Trophoblast cell (in vitro differentiated cells and primary cell): ENCODE results near the gene MAP7.
"Not testable (repeated sequence)": the region's sequence is repeated elsewhere in the genome, so short reads cannot be mapped to it uniquely, and the experiment has no call there.

Source experiments
- DNase-seq, 2 donors: peaks; one replicate each; pipeline ENCODE4 v3.0.0-alpha.2; 2016
- H2AFZ ChIP-seq: 2 replicates; pipeline ENCODE4 v1.6.1; 2013; ENCODE audit warnings: low read length, moderate library complexity, mild to moderate bottlenecking; ENCODE audit not compliant: insufficient read depth, poor library complexity
- H2AK5ac ChIP-seq: 2 replicates; pipeline ENCODE4 v1.6.1; 2013; ENCODE audit warnings: mild to moderate bottlenecking, low read length
- H2BK120ac ChIP-seq: 2 replicates; pipeline ENCODE4 v1.6.1; 2013; ENCODE audit warnings: low read length, mild to moderate bottlenecking, moderate library complexity; ENCODE audit not compliant: insufficient read depth, poor library complexity
- H2BK12ac ChIP-seq: 2 replicates; pipeline ENCODE4 v1.6.1; 2013; ENCODE audit warnings: mild to moderate bottlenecking, low read length, moderate library complexity
- H2BK5ac ChIP-seq: 2 replicates; pipeline ENCODE4 v1.6.1; 2013; ENCODE audit warnings: low read length, low read depth, moderate library complexity, mild to moderate bottlenecking; ENCODE audit not compliant: poor library complexity
- H3K14ac ChIP-seq: 2 replicates; pipeline ENCODE4 v1.6.1; 2013; ENCODE audit warnings: mild to moderate bottlenecking, low read length
- H3K18ac ChIP-seq: 2 replicates; pipeline ENCODE4 v1.6.1; 2013; ENCODE audit warnings: mild to moderate bottlenecking, low read length
- H3K23ac ChIP-seq: 2 replicates; pipeline ENCODE4 v1.6.1; 2013; ENCODE audit warnings: low read length
- H3K27ac ChIP-seq: 2 replicates; pipeline ENCODE4 v1.5.1; 2013; ENCODE audit warnings: low read depth, mild to moderate bottlenecking, inconsistent platforms, low read length, moderate library complexity
- H3K27me3 ChIP-seq: 2 replicates; pipeline ENCODE4 v1.6.1; 2013; ENCODE audit warnings: inconsistent platforms, mild to moderate bottlenecking, low read length, moderate library complexity; ENCODE audit not compliant: insufficient read depth
- H3K36me3 ChIP-seq, 2 experiments: 1 replicate in 1 of 2; 2 replicates in 1 of 2; pipeline ENCODE4 v1.6.1; 2013; ENCODE audit warnings: low read length in 2 of 2, mild to moderate bottlenecking in 2 of 2, moderate library complexity in 1 of 2; ENCODE audit not compliant: insufficient read depth in 2 of 2, control insufficient read depth in 1 of 2
- H3K4ac ChIP-seq: 2 replicates; pipeline ENCODE4 v1.6.1; 2013; ENCODE audit warnings: low read depth, mild to moderate bottlenecking, low read length, moderate library complexity
- H3K4me1 ChIP-seq, 2 experiments: 1 replicate in 1 of 2; 2 replicates in 1 of 2; pipeline ENCODE4 v1.6.1; 2013; ENCODE audit warnings: low read length in 2 of 2, mild to moderate bottlenecking in 2 of 2, moderate library complexity in 1 of 2; ENCODE audit not compliant: insufficient read depth in 2 of 2, control insufficient read depth in 1 of 2
- H3K4me2 ChIP-seq: 2 replicates; pipeline ENCODE4 v1.6.1; 2013; ENCODE audit warnings: inconsistent platforms, mild to moderate bottlenecking, low read length, moderate library complexity
- H3K4me3 ChIP-seq: 2 replicates; pipeline ENCODE4 v1.5.1; 2013; ENCODE audit warnings: mild to moderate bottlenecking, low read depth, low read length, inconsistent platforms
- H3K79me1 ChIP-seq: one replicate; pipeline ENCODE4 v1.6.1; 2013; ENCODE audit warnings: low read length
- H3K79me2 ChIP-seq: 2 replicates; pipeline ENCODE4 v1.6.1; 2013; ENCODE audit warnings: low read length, mild to moderate bottlenecking; ENCODE audit not compliant: control insufficient read depth, insufficient read depth, poor library complexity
- H3K9ac ChIP-seq: 2 replicates; pipeline ENCODE4 v1.6.1; 2013; ENCODE audit warnings: mild to moderate bottlenecking, low read length
- H3K9me3 ChIP-seq: 2 replicates; pipeline ENCODE4 v1.6.1; 2013; ENCODE audit warnings: low read depth, mild to moderate bottlenecking, control low read depth, inconsistent platforms, low read length; ENCODE audit not compliant: insufficient read depth
- H4K12ac ChIP-seq: 2 replicates; pipeline ENCODE4 v1.6.1; 2013; ENCODE audit warnings: low read depth, mild to moderate bottlenecking, low read length, moderate library complexity
- H4K8ac ChIP-seq: 2 replicates; pipeline ENCODE4 v1.6.1; 2013; ENCODE audit warnings: low read depth, mild to moderate bottlenecking, low read length, moderate library complexity
- H4K91ac ChIP-seq: one replicate; pipeline ENCODE4 v1.6.1; 2013; ENCODE audit warnings: low read depth, mild to moderate bottlenecking, low read length, moderate library complexity
- WGBS: extraction: QIAGEN DNeasy Blood & Tissue Kit; methylation state at CpG from one replicate; pipeline ENCODE4 v1.1.7; 2013; ENCODE audit warnings: missing lambda C conversion rate; ENCODE audit not compliant: insufficient read length, insufficient coverage; ENCODE audit errors: extremely low coverage; 5-methylcytosine and 5-hydroxymethylcytosine counted together

The MAP7 gene

GRCh38 chr6:136308469-136308868 is 241.8 kb downstream of the MAP7 start:
- H3K9me3 ChIP-seq, H3K9ac ChIP-seq, H3K23ac ChIP-seq, H3K4ac ChIP-seq, H4K8ac ChIP-seq, H3K4me3 ChIP-seq, H4K91ac ChIP-seq, H3K4me2 ChIP-seq, H4K12ac ChIP-seq, H2AK5ac ChIP-seq, DNase-seq, H3K27me3 ChIP-seq, H3K4me1 ChIP-seq, H2BK120ac ChIP-seq, H3K79me2 ChIP-seq, H3K79me1 ChIP-seq, H3K14ac ChIP-seq, H2BK12ac ChIP-seq, H2AFZ ChIP-seq, H3K36me3 ChIP-seq, H2BK5ac ChIP-seq, H3K18ac ChIP-seq, H3K27ac ChIP-seq: not testable (repeated sequence)
- no CpG with 5 or more reads among the region's 1 CpG for whole genome bisulfite sequencing

- DNase-seq: no peak
- Histone ChIP-seq H3K4me3 (no peak overlapping the region), H4K12ac (no peak overlapping the region), H3K9me3 (no peaks in the 10 kb centered on the region), H3K4me1 (no peaks in the 10 kb centered on the region), H3K36me3 (no peaks in the 10 kb centered on the region), H2AK5ac (no peak overlapping the region), H3K27me3 (no peaks in the 10 kb centered on the region), H3K9ac (no peak overlapping the region), H3K18ac (no peak overlapping the region), H3K23ac (no peak overlapping the region), H2BK120ac (no peak overlapping the region), H3K14ac (no peak overlapping the region), H3K4ac (no peak overlapping the region), H3K79me1 (no peaks in the 10 kb centered on the region), H2BK12ac (no peak overlapping the region), H2AFZ (no peak overlapping the region), H3K79me2 (no peaks in the 10 kb centered on the region), H4K91ac (no peak overlapping the region), H2BK5ac (no peak overlapping the region), H4K8ac (no peak overlapping the region), H3K4me2 (no peak overlapping the region), H3K27ac (no peak overlapping the region)
These were observed 242.9 kb downstream of the MAP7 start for GRCh38 chr6:136307351-136307750.

- Histone ChIP-seq H3K27me3 (no peaks in the 10 kb centered on the region), H3K9me3 (no peaks in the 10 kb centered on the region), H3K79me2 (no peaks in the 10 kb centered on the region), H3K4me3 (no peak overlapping the region), H3K14ac (no peak overlapping the region), H3K27ac (no peak overlapping the region), H2AK5ac (no peak overlapping the region), H3K23ac (no peak overlapping the region), H3K36me3 (no peaks in the 10 kb centered on the region), H3K79me1 (no peaks in the 10 kb centered on the region), H3K4ac (no peak overlapping the region), H2BK12ac (no peak overlapping the region), H2BK120ac (no peak overlapping the region), H3K4me2 (no peak overlapping the region), H3K4me1 (no peaks in the 10 kb centered on the region), H2AFZ (no peak overlapping the region), H3K9ac (no peak overlapping the region), H4K8ac (no peak overlapping the region), H3K18ac (no peak overlapping the region), H4K91ac (no peak overlapping the region), H4K12ac (no peak overlapping the region), H2BK5ac (no peak overlapping the region)
- no CpG with 5 or more reads among the region's 1 CpG for WGBS
- DNase-seq: no peak
These were observed 243.8 kb downstream of the MAP7 start for GRCh38 chr6:136306466-136306865.

GRCh38 chr6:136304410-136304809 is 245.8 kb downstream of the MAP7 start:
- H3K27me3 ChIP-seq: no peaks in the 10 kb centered on the region
- no peaks in the 10 kb centered on the region for H3K36me3 ChIP-seq
- no peak overlapping the region for H3K4me2 ChIP-seq
- no peak overlapping the region for H3K18ac ChIP-seq
- no peaks in the 10 kb centered on the region for H3K79me2 ChIP-seq
- H2AK5ac ChIP-seq: no peak overlapping the region
- H4K12ac ChIP-seq: no peak overlapping the region
- WGBS: no CpG with 5 or more reads among the region's 4 CpGs
- H3K9ac ChIP-seq: no peak overlapping the region
- H3K4me3 ChIP-seq: no peak overlapping the region
- H4K8ac ChIP-seq: no peak overlapping the region
- H3K9me3 ChIP-seq: no peaks in the 10 kb centered on the region
- H2BK12ac ChIP-seq: no peak overlapping the region
- H3K23ac ChIP-seq: no peak overlapping the region
- no peak for DNase-seq
- no peak overlapping the region for H3K14ac ChIP-seq
- H2AFZ ChIP-seq: no peak overlapping the region
- H2BK120ac ChIP-seq: no peak overlapping the region
- no peak overlapping the region for H2BK5ac ChIP-seq
- no peak overlapping the region for H3K27ac ChIP-seq
- H4K91ac ChIP-seq: no peak overlapping the region
- no peak overlapping the region for H3K4ac ChIP-seq
- no peaks in the 10 kb centered on the region for H3K4me1 ChIP-seq
- no peaks in the 10 kb centered on the region for H3K79me1 ChIP-seq

DNA sequence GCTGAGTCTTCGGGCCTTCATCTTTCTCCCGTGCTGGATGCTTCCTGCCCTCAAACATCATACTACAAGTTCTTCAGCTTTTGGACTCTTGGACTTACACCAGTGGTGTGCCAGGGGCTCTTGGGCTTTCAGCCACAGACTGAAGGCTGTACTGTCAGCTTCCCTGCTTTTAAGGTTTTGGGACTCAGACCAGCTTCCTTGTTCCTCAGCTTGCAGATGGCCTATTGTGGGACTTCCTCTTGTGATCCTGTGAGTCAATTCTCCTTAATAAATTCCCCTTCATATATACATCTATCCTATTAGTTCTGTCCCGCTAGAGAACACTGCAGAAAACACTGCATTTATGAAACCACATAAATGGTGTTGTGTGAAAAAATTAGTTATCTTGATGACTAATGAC is 246.7 kb downstream of the MAP7 start:
- Histone ChIP-seq H3K9ac (no peak overlapping the region), H3K4ac (no peak overlapping the region), H3K4me1 (no peaks in the 10 kb centered on the region), H2BK12ac (no peak overlapping the region), H3K4me2 (no peak overlapping the region), H2AFZ (no peak overlapping the region), H3K18ac (no peak overlapping the region), H3K36me3 (no peaks in the 10 kb centered on the region), H3K4me3 (no peak overlapping the region), H3K27me3 (no peaks in the 10 kb centered on the region), H4K91ac (no peak overlapping the region), H3K9me3 (no peaks in the 10 kb centered on the region), H3K79me2 (no peaks in the 10 kb centered on the region), H3K14ac (no peak overlapping the region), H3K23ac (no peak overlapping the region), H2BK5ac (no peak overlapping the region), H4K8ac (no peak overlapping the region), H2AK5ac (no peak overlapping the region), H2BK120ac (no peak overlapping the region), H4K12ac (no peak overlapping the region), H3K27ac (no peak overlapping the region), H3K79me1 (no peaks in the 10 kb centered on the region)
- no peak for DNase-seq
- WGBS: no CpG with 5 or more reads among the region's 3 CpGs
